ENCODE results near the gene PGC.

Gene PGC

DNA sequence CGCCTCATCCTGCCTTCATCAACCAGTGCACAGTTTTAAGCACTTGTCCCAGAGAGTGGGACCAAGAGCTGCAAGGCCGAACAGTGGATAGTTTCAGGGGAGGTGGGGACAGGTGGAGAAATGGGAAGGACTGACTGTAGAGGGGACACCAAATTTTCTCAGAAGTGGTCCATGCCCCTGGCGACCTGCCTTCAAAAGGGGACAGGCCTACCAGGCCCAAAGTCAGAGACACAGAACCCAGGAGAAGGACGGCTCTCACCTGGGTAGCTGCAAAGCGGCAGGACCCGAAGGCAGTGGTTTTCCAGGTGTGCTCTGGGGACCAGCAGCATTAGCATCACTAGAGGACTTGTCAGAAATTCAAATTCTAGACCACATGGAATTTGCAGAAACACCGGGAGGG is 17.6 kb downstream of the PGC start:
- DNase-seq, result no peak

DNA sequence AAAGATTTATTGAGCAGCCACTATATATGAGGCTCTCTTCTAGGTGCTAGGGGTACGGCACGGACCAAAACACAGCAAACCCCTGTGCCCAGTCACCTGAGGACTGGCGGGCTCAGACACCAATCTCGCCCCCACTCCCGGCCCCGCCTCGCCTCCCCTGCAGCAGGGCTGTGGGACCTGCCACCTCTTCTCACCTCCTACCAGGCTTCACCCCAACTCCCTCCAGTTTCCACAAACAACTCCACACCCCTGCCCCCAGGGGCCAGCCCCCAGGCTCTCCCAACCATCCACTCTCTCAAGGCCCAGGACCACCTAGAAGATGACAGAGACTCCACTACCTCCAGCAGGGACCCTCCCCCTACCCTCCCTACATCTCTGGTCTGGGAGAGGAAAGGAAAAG is 18.2 kb downstream of the PGC start:
- DNase-seq, result no peak

DNA sequence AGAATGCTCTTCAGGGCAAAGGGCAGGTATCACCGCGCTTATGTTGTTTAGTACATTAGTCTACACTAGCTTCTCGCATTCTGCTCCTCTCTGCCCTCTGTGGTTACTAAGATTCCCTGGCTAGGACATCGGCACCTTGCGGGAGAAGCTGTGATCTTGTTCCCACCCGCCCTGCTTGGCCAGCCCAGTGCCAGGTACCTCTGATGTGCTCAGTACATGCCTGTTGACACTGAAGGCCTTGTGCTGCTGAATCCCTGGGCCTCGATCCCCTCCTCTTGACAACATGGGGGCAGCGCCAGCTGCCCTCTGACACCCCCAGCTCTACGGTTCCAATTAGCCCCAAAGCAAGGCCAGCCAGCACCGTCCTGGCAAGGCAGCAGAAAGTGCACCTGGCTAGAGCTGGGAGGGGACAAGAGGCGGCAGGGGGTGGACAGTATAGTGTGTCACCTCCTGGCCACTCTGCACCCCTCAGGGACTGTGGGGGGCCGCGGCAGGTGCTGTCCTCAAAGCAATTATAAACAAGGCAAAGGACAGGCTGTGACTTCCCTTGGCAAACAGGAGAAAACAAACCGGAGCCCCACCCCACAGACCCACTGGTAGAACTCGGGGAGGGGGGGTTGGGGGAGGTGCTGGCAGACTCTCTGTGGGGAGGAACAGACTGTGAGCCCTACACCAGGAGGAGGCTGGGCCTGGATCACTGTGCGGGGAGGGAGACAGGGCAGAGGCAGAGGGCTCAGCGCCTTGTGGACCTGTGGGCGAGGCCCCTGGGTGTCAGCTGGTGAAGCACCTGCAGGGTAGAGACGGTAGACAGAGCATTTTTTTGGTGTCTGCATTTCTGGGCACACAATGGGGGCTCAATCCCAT is 18.9 kb downstream of the PGC start:
- no peak for DNase-seq

DNA sequence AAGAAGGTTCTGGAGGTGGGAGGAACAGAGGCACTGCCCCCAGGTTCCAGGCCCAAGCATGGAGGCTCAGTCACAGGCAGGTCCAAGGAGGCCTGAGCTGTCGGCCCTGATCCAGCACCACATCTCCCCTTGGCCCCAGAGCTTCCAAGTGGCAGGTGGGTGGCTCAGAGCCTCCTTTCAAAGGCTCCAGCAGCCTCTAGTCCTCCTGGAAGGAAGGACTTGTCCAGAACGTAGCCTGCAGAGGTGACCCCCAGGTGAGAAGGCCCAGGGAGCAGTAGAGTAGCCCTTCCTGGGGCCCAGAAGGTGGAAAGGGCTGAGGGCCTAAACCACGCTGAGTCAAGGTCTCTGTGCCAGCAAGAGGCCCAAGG is 19.5 kb downstream of the PGC start:
- DNase-seq, result no peak

DNA sequence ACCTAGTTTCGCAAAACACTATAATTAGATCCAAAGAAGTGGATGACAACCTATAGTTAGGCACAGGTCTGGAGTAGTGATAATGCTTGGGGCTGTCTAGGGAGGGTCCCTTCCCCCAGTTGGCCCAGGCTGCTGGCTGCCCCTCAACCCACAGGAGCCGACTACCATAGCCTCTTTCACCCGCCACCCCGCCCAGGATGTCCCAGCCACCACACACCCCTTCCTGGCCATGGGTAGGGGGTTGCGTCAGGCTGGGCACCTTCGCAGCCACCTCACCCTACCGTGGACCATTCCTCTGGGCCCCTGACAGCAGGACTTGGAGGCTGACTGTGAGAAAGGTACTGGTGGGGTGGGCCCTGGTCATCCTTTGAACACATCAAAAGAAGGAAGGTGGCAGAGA is 20.3 kb downstream of the PGC start:
- no peak for DNase-seq

DNA sequence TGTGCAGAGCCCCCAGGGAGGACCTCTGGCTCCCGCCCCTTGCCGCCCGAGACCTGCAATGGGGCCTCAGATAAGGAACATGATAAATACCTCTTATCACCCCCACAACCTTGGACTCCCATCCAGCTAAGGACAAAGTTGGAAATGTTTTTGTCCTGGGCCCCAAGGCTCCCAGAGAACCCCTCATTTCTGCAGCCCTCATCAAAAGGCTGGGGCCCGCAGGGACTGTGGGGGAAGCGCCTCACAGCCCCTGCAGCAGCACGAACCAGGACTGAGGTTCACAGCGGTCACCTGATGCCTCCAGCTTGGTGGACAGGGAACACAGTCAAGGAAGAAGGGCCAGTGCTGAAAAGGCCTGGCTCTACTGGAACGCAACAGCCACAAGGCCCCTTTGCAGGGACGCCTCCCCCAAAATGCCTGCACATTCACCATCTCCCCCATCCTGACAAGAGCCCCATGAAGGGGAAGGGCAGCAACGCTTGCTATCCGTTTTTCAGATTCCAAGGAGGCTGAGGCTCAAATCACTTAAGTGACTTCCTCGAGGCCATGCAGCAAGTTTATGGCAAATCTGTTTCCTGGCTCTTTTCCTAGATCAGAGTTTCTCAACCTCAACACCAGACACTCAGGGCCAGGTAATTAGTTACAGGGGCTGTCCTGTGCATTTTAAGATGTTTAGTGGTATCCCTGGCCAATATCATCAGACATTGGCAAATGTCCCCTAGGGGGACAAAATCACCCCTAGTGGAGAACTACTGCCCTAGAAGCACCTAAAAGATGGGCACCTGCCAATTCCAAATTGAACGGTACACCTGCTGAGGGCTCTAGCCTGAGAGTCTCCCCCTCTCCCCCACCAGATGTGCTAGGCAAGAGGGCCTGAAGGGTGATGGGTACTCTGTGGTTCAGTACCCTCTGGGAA is 22.4 kb downstream of the PGC start:
- DNase-seq, result no peak

DNA sequence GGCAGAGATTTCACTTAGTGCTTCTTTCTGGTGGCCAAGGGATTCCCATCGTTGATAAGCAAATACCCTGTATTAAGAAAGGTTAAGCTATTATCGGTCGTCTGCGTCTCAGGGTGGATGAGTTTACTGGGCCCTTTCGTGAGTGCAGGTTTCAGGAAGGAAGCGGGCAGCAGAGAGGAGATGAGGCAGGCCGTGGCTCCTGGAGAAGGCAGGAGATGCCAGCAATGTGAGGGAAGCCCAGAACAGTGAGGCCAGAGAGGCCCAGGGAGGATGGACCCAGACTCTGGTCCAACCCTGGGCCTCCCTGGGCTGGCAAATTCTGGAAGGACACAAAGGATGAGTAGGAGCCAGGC is 23.0 kb downstream of the PGC start:
- no peak for DNase-seq

DNA sequence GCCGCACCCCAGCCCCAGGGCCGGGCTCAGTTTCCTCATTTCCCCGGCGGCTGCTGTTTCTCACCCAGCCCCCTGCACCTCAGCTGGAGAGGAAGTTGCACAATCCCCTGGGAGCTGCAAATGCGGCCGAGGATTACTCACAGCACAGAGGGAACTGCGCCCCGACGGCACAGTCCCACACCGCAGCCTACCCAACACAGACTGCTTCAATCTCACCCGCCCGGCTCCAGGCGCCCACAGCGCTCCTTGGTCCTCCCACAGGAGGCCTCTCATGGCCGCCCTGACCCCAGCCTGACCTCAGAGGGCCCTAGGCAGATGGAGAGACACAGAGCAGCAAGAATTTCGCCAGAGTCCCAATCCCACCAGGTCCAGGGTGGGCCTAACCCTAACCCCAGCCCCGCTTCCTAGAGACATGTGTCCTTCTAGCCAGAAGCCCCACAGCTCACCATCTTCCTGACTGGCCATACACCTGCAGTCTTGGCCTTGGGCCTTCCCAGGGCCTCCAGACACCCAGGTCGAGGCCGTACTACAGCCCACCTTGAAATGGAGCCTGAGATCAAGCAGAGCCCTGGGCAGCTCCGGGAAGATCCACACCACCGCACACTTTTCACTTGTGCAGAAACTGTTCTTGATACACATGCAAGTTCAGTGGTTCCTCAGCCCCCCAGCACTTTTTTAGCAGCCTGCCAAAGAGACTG is 23.5 kb downstream of the PGC start:
- DNase-seq, result peak; percentile 86

DNA sequence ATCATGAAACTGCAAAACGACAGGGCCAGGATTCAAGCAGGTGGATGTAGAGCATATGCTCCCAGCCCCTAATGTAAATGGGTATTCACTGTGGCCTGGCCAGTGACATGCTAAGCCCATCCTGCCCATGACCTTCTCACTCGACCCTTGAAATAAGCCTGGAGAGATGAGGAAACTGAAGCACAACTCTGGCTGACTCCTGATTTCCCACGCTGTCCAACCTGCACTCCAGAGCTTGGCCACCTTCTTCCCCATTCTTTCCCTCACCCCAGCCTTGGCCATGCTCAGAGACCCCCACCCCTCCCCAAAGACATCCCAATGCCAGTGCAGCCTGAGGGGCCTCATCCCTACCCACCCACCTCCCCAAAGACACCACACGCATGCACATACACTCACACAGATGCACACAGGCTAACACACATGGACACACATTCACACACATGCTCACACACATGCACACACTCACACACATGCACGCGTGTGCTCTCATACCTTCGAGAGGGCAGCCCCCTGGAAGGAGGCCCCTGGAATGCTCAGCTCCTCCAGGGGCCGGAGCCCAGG is 24.1 kb downstream of the PGC start:
- no peak for DNase-seq

DNA sequence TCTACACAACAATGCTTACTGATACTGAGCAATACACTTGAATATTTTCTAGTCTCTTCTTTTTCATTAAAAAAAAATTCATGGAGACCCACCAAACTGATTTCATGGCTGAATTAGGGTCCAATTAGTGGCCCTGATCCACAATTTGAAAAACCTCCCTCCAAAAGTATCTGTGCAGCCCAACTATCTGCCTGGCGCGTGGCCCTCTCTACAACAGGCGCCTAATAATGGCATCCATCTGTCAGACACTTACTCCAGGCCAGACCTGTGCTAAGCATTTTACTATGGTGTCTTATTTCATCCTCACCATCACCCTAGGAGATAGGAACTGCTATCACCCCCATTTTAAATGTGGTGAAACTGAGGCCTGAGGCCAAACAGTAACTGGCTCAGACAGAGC is 25.8 kb downstream of the PGC start:
- DNase-seq, result no peak

DNA sequence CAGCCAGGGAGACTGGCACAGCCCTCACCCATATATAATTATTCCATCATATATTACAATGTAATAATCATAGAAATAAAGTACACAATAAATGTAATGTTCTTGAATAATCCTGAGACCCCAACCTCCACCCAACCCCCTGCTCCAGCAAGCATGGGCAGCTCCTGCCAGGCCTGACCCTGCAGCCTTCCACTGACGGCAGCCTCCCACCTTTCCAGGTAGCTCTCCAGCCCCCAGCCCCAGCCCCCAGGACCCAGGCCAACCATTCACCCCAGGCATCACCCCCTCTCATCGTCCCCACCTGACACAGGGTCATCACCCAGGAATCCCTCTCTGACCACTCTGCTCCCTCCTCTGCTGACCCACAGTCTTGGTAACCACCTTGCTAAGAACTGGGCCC is 26.4 kb downstream of the PGC start:
- DNase-seq, result no peak

DNA sequence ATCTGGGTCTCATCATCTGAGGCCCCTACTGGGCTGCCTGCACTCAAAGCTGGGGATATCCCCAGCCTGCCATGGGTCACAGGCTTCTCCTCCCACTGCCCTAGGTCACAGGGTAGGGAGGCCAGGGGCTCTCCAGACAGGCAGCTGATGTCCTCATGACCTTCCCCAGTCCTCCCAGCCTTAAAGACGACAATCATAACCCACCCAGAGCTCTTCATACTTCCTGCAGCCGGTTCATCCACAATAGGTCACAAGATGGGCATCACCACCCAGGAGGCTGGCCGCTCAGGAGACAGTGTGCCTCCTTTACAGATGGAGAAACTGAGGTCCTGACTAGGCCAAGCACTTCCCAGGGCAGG is 27.0 kb downstream of the PGC start:
- no peak for DNase-seq

DNA sequence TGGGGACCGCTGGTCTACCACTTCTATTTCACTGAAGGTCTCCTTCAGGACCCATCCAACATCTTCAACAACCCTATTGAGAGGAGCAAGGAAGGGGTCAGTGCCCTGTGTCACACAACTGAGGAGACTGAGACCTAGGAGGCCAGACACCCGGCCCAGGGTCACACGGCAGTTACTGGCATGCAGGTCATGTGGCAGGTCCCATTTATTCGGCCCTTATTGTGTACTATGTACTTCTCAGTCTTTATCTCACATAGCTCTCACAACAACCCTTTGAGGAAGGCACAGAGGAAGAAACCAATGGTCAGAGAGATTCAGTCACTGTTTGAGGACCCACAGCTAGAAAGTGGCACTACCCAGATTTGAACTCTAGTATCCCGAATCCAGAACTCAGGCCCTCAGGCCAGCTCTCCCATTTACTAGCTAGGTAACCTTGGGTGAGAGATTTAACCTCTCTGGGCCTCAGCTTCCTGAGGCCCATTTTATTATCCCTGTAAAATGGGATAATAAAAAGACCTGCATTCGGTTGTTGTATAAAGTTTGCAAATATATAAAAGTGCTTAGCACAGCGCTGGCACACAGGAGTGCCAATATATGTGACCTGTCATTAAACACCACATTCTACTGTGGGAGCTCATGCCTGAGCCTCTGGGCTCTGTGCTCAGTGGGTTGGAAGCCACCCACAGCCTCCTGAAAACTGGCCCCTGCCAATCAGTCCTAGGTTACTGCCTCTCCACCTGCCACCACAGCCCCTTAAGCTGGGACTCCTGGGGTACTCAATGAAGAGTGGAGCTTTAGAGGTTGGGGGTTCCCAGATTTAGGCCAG is 27.5 kb downstream of the PGC start:
- no peak for DNase-seq

DNA sequence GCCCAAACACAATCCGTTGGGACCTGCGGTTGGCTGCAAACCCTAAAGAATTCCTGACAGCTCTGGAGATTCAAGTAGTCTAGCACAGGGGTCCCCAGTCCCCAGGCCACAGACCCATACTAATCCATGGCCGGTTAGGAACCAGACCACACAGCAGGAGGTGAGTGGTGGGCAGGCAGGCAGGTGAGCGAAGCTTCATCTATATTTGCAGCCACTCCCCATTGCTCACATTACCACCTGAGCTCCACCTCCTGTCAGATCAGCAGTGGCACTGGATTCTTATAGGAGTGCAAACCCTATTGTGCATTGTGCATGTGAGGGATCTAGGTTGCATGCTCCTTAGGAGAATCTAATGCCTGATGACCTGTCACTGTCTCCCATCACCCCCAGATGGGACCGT is 28.4 kb downstream of the PGC start:
- no peak for DNase-seq

DNA sequence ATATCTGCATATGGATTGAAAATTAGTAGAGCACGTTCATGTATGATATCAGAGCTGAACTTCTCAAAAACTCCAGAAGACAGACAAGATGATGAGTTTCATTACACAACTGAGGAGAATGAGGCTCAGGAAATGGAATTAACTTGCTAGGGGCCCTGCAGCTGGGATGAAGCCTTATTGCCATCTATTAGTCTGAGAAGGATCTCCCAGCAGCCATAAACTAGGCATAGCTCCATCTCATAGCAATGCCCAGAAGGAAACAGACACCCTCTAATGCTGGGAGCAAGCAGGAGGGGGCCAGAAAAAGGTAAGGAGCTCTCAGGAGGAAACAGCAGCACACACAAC is 29.8 kb downstream of the PGC start:
- no peak for DNase-seq

DNA sequence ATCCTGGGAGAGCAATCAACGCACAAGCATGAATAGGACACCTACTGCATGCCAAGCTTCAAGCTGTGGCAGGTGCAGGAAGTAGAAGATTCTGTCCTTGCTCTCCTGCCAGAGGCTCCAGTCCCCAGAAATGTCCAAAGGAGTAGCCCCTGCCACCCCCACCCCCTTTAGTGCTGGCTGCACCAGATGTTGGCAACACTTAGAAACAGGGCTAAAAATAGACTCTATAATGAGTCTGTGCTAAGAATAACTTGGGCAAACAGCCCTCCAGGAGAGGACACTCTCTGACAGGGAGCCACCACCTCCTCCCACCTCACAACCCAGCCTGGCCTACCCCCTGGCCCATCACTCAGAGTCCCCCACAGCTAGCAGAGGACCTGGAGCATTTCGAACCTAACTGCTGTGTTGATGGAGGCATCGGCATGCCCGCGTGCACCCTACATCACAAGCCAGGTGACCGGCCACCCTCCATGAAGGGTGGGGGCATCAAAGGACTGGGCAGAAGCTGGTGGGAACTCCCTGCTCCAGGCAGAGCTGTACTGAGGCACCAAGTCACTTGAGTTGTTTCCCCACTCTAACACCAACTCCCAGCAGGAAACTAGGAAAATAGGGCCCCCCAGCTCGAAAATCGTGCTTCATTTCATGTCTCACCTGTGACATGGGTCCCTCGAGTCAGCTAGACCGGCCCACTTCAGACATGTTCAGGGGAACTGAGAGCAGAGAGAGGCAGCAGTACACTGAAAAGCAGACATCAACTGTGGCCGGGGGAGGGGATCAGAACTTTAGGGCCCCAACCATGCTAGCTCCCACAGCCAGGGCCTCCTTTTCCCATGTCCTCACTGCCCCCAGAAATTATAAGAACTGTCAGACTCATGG is 30.4 kb downstream of the PGC start:
- DNase-seq, result no peak

DNA sequence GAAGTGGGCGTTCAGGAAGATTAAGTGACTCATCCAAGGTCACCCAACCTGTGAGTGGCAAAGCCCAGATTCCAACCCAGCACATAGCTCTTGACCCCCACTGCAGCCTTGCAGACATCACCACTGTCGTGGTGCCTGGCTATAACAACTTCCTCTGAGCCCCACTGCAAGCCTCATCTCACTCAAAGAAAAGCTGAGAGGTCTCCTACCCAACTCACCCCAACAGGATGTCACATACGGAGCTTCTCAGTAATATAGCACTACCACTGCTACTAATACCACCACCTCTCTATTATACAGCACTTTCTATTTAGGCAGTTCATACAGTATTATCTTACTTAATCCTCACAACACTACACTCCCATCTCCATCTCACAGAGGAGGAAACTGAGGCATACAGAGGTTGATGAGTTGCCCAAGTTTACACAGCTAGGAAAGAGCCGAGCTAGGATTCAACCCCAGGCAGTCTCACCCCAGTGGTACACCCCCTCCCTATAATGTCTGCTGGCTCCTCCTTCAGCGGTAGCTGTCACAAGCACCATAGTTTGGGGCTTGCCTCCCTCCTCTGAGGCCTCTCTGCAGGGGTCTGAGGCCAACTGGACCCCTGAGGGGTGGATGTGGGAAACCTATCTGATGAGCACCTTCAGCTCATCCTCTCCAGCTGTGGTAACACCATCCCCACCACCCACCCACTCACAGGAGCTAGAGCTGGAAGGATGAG is 31.2 kb downstream of the PGC start:
- DNase-seq, result no peak

DNA sequence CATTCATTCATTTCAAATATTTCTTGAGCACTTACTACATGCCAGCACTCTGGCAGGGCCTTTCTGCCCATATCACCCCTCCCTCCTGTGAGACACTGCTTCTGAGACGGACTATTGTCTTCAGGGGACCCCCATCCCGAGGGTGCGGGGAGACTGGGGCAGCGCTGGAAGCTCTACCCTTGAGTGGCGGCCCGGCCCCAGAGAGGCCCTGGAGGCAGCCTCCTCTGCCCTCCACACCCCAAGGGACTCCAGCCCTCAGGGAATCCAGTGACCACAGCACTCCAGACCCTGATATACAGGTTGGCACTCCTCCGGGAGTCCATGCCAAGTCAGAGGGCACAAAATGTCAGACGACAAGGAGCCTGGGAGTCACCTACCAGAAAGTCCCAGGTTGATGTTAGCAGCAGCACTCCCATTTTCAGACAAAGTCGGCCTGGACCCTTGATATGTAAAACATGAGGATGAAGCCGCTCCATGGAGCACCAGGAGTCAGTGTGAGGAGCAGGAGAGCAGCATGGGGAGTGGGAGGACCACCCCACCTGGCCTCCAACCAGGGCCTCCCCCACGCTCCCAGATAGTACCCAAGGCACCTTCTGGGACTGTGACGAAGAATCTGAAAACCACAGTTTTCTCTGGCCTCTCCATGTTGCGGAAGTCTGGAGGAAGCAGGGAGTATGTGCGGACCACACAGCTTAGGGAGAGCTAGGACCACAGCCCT is 32.5 kb downstream of the PGC start:
- no peak for DNase-seq

DNA sequence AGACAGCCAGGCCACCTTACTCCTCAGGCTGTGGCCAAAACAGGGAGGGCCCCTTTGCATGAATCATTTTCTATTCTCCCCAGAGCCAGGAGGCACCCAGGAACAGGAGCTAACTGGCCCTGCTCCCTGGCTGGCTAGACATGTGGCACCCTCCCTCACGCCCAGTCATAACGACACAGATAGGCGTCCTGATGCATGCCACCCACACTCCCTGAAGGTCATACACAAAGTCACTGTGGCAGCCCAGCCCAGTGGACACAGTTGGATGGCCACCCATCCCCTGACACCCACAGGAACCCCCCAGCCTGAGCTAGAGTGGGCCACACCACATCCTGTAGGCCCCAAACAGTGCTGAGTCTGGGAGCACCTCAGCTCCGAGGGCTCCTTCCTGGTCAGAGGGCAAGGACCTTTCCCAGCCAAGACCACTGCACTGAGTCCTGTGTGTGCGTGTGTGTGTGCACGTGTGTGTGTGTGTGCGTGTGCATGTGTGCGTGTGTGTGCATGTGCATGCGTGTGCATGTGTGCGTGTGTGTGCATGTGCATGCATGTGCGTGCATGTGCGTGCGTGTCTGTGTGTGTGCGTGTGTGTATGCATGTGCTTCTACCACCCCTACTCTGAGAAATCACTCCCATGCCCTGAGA is 33.4 kb downstream of the PGC start:
- DNase-seq, result no peak
